NCI-H345 (cell line): ENCODE results near the gene CLPTM1.
"Not testable (repeated sequence)": the region's sequence is repeated elsewhere in the genome, so short reads cannot be mapped to it uniquely, and the experiment has no call there.

ENCODE experiments used
- DNase-seq: peaks from one replicate; lab custom pipeline; 2025; lab: John Stamatoyannopoulos, UW

CLPTM1 gene, protein sequence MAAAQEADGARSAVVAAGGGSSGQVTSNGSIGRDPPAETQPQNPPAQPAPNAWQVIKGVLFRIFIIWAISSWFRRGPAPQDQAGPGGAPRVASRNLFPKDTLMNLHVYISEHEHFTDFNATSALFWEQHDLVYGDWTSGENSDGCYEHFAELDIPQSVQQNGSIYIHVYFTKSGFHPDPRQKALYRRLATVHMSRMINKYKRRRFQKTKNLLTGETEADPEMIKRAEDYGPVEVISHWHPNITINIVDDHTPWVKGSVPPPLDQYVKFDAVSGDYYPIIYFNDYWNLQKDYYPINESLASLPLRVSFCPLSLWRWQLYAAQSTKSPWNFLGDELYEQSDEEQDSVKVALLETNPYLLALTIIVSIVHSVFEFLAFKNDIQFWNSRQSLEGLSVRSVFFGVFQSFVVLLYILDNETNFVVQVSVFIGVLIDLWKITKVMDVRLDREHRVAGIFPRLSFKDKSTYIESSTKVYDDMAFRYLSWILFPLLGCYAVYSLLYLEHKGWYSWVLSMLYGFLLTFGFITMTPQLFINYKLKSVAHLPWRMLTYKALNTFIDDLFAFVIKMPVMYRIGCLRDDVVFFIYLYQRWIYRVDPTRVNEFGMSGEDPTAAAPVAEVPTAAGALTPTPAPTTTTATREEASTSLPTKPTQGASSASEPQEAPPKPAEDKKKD

DNA sequence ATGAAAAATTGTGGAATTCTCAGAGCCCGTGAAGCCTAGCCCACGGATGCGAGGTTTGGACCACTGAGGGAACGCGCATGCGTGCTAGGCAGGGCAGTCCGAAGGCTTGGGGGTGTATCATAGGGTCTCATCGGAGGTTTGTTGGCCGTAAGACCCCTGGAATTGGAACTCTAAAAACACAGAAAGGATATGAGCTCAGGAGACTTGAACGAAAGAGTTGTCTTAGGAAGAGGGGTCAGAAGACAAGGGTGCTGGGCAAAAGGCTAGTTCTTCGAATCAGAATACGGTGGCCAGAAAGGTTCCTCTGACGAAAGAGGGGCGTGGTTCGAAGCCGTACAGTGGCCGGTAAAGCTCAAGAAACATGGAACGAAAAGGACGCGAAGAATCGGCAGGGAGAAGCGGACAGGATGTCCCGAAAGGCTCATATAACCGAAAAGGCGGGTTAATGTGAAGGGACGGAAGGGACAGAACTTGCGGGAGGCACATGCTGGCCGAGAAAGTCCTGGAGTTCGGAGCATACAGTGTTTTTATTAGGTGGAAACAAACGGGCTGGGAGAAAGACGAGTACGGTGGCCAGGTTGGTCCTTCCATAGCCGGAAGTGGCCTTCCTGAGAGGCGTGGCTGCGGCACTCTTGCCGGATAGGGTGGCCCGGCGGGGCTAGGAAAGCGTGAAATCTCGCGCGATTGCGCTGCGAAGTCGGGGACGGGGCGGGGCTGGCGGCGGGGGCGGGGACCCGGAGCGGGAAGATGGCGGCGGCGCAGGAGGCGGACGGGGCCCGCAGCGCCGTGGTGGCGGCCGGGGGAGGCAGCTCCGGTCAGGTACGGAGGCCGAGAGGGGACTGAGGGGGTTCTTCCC lies at the start of gene CLPTM1:
CLPTM1 (plus strand) TSS at position 732 of the 856 bp plus-strand sequence; CDS start at position 748, 16 bp downstream.
- DNase-seq: peak; percentile 95

DNA sequence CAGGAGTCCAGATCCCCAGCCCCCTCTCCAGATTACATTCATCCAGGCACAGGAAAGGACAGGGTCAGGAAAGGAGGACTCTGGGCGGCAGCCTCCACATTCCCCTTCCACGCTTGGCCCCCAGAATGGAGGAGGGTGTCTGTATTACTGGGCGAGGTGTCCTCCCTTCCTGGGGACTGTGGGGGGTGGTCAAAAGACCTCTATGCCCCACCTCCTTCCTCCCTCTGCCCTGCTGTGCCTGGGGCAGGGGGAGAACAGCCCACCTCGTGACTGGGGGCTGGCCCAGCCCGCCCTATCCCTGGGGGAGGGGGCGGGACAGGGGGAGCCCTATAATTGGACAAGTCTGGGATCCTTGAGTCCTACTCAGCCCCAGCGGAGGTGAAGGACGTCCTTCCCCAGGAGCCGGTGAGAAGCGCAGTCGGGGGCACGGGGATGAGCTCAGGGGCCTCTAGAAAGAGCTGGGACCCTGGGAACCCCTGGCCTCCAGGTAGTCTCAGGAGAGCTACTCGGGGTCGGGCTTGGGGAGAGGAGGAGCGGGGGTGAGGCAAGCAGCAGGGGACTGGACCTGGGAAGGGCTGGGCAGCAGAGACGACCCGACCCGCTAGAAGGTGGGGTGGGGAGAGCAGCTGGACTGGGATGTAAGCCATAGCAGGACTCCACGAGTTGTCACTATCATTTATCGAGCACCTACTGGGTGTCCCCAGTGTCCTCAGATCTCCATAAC lies 49.6 kb upstream of the CLPTM1 start, which contains the start of gene APOE:
APOE (plus strand) TSS at position 360 of the 724 bp plus-strand sequence. CDS start 829 bp downstream, outside the sequence.
- peak; percentile 21 for DNase-seq

DNA sequence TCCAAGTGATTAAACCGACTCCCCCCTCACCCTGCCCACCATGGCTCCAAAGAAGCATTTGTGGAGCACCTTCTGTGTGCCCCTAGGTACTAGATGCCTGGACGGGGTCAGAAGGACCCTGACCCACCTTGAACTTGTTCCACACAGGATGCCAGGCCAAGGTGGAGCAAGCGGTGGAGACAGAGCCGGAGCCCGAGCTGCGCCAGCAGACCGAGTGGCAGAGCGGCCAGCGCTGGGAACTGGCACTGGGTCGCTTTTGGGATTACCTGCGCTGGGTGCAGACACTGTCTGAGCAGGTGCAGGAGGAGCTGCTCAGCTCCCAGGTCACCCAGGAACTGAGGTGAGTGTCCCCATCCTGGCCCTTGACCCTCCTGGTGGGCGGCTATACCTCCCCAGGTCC lies 47.6 kb upstream of the CLPTM1 start:
- DNase-seq: no peak

DNA sequence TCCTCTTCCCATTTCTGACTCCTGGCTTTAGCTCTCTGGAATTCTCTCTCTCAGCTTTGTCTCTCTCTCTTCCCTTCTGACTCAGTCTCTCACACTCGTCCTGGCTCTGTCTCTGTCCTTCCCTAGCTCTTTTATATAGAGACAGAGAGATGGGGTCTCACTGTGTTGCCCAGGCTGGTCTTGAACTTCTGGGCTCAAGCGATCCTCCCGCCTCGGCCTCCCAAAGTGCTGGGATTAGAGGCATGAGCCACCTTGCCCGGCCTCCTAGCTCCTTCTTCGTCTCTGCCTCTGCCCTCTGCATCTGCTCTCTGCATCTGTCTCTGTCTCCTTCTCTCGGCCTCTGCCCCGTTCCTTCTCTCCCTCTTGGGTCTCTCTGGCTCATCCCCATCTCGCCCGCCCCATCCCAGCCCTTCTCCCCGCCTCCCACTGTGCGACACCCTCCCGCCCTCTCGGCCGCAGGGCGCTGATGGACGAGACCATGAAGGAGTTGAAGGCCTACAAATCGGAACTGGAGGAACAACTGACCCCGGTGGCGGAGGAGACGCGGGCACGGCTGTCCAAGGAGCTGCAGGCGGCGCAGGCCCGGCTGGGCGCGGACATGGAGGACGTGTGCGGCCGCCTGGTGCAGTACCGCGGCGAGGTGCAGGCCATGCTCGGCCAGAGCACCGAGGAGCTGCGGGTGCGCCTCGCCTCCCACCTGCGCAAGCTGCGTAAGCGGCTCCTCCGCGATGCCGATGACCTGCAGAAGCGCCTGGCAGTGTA lies 46.9 kb upstream of the CLPTM1 start:
- no peak for DNase-seq

DNA sequence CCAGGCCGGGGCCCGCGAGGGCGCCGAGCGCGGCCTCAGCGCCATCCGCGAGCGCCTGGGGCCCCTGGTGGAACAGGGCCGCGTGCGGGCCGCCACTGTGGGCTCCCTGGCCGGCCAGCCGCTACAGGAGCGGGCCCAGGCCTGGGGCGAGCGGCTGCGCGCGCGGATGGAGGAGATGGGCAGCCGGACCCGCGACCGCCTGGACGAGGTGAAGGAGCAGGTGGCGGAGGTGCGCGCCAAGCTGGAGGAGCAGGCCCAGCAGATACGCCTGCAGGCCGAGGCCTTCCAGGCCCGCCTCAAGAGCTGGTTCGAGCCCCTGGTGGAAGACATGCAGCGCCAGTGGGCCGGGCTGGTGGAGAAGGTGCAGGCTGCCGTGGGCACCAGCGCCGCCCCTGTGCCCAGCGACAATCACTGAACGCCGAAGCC lies 46.3 kb upstream of the CLPTM1 start:
- DNase-seq: no peak

DNA sequence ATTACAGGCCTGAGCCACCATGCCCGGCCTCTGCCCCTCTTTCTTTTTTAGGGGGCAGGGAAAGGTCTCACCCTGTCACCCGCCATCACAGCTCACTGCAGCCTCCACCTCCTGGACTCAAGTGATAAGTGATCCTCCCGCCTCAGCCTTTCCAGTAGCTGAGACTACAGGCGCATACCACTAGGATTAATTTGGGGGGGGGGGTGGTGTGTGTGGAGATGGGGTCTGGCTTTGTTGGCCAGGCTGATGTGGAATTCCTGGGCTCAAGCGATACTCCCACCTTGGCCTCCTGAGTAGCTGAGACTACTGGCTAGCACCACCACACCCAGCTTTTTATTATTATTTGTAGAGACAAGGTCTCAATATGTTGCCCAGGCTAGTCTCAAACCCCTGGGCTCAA lies 45.4 kb upstream of the CLPTM1 start:
- DNase-seq: no peak

DNA sequence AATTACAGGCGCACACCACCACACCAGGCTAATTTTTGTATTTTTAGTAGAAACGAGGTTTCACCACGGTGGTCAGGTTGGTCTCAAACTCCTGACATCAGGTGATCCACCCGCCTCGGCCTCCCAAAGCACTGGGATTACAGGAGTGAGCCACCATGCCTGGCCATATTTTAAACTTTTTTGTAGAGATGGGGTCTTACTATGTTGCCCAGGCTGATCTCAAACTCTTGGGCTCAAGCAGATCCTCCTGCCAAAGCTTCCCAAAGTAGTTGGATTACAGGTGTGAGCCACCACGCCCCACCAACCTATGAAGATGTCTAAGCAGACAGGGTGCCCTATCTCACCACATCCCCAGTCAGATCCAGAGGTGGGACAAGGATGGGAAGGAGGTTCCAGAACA lies 43.3 kb upstream of the CLPTM1 start:
- DNase-seq: not testable (repeated sequence)

DNA sequence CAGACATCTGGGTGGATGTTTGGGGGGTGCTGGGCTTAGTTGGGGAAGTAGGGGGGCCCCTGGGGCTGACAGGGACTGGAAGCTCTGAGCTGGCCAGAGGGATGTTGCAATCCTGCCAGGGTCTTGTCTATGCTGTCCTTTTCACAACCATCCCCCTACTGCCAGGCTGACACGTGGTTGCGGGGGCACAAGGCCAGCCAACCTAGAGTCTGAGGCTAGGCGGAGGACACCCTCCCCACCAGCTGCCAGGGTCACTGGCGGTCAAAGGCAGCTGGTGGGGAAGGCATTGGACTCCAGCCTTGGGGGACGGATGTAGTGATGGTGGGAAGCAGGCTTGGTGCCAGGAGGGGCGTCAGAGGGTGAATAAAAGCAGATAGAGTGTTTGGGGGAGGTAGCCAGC lies 42.3 kb upstream of the CLPTM1 start:
- DNase-seq: no peak

DNA sequence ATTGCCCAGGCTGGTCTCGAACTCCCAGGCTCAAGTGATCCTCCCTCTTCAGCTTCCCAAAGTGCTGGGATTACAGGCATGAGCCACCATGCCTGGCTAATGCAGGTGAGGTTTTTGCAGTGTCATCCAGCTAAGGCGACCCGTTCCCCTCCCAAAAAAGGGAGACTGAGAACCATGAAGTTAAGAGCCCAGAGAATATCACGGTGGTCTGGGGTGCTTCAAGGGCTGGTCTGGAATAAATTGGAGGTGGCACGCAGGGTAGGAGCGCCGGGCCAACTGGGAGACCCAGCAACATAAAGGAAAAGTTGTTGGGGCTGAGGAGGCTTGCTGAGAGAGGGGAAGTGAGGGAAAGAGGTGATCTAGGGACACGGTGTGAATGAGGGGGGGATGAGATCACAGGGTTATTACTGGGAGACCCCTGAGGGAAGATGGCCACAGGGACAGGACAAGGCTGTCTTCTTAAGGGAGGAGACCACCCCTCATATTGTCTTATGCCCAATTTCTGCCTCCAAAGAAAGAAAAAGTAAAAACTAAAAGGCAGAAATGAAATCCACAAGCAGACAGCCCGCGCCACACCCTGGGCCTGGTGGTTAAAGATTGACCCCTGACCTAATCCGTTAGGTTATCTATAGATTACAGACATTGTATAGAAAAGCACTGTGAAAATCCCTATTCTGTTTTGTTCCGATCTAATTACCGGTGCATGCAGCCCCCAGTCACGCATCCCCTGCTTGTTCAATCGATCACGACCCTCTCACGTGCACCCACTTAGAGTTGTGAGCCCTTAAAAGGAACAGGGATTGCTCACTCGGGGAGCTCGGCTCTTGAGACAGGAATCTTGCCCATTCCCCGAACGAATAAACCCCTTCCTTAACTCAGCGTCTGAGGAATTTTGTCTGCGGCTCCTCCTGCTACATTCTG lies 41.4 kb upstream of the CLPTM1 start:
- not testable (repeated sequence) for DNase-seq

DNA sequence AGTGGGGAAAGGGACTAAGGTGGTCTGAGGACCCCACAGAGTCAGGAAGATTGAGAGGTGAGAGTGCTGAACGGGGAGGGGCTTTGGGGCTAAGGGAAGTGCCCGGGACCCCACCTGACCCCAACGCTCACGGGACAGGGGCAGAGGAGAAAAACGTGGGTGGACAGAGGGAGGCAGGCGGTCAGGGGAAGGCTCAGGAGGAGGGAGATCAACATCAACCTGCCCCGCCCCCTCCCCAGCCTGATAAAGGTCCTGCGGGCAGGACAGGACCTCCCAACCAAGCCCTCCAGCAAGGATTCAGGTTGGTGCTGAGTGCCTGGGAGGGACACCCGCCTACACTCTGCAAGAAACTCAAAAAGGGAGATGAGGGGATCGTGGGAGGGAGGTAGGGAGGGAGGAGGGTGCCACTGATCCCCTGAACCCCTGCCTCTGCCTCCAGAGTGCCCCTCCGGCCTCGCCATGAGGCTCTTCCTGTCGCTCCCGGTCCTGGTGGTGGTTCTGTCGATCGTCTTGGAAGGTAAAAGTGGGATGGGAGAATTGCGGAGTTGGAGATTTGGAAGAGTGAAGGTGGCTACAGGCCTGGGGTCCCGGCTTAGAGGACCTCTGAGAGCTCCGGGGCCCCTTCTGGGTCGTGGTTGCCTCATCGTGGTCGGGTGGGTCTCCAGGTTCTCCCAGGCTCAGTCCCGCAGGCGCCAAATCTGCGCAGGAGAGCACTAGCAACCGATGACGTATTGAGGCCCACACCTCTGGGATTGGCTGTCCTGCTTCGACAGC lies 40.6 kb upstream of the CLPTM1 start, which contains the start of gene APOC1:
APOC1 (plus strand) TSS at position 176 of the 774 bp plus-strand sequence; CDS start at position 460, 284 bp downstream.
- peak; percentile 83 for DNase-seq

DNA sequence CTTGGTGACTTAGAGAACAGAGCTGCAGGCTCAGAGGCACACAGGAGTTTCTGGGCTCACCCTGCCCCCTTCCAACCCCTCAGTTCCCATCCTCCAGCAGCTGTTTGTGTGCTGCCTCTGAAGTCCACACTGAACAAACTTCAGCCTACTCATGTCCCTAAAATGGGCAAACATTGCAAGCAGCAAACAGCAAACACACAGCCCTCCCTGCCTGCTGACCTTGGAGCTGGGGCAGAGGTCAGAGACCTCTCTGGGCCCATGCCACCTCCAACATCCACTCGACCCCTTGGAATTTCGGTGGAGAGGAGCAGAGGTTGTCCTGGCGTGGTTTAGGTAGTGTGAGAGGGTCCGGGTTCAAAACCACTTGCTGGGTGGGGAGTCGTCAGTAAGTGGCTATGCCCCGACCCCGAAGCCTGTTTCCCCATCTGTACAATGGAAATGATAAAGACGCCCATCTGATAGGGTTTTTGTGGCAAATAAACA lies 30.9 kb upstream of the CLPTM1 start:
- no peak for DNase-seq

DNA sequence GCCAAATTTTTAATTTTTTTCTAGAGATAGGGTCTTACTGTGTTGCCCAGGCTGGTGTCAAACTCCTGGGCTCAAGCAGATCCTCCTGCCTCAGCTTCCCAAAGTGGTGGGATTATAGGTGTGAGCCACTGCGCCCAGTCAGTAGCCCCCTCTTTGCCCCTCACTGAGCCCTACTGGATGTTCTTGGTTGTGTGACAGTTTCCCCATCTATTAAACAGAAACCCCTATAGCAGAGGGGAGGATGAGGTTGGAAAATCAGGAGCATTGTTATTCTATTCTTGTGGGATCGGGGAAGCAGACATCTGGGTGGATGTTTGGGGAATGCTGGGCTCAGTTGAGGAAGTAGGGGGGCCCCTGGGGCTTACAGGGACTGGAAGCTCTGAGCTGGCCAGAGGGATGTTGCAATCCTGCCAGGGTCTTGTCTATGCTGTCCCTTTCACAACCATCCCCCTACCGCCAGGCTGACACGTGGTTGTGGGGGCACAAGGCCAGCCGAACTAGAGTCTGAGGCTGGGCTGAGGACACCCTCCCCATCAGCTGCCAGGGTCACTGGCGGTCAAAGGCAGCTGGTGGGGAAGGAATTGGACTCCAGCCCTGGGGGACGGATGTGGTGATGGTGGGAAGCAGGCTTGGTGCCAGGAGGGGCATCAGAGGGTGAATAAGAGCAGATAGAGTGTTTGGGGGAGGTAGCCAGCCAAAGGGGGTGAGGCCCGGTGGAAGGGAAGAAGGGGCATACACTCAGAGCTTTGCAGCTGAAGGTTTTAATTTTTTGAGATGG lies 29.9 kb upstream of the CLPTM1 start:
- DNase-seq: no peak

DNA sequence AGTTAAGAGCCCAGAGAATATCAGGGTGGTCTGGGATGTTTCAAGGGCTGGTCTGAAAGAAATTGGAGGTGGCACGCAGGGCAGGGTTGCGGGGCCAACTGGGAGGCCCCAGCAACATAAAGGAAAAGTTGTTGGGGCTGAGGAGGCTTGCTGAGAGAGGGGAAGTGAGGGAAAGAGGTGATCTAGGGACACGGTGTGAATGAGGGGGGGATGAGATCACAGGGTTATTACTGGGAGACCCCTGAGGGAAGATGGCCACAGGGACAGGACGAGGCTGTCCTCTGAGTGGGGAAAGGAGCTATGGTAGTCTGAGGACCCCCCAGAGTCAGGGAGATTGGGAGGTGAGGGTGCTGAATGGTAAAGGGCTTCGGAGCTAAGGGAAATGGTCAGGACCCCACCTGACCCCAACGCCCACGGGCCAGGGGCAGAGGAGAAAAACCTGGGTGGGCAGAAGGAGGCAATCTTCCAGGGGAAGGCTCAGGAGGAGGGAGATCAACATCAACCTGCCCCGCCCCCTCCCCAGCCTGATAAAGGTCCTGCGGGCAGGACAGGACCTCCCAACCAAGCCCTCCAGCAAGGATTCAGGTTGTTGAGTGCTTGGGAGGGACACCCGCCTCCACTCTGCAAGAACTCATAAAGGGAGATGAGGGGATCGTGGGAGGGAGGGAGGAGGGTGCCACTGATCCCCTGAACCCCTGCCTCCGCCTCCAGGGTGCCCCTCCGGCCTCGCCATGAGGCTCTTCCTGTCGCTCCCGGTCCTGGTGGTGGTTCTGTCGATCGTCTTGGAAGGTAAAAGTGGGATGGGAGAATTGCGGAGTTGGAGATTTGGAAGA lies 28.7 kb upstream of the CLPTM1 start:
- not testable (repeated sequence) for DNase-seq

DNA sequence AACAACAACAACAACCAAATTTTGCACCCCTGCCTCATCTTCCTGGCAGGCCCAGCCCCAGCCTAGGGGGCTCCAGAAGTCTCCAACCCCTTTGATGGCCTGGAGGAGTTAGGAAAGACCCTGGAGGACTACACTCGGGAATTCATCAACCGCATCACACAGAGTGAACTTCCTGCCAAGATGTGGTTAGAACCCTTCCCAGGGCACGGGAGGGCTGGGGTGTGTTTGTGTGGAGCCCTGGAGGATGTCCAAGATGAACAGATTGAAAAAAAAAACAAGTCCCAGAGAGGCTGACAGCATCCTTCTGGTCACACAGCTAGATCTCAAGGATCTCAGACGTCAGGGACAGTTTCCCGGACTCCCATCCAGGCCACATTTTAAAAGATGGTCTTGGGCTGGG lies 27.4 kb upstream of the CLPTM1 start:
- no peak for DNase-seq

DNA sequence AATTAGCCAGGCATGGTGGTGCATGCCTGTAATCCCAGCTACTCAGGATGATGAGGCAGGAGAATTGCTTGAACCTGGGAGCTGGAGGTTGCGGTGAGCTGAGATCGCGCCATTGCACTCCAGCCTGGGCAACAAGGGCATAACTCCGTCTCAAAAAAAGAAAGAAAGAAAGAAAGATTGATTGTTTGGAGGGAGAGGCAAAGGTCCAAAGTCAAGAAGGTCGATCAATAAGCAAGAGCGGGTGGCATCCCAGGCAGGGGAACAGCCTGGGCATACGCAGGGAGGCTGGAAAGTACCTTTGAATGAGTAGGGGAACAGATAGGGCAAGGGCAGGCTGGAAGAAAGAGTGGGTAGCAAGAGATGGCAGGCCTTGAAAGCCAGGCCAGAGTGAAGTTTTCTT lies 25.1 kb upstream of the CLPTM1 start:
- DNase-seq: no peak

DNA sequence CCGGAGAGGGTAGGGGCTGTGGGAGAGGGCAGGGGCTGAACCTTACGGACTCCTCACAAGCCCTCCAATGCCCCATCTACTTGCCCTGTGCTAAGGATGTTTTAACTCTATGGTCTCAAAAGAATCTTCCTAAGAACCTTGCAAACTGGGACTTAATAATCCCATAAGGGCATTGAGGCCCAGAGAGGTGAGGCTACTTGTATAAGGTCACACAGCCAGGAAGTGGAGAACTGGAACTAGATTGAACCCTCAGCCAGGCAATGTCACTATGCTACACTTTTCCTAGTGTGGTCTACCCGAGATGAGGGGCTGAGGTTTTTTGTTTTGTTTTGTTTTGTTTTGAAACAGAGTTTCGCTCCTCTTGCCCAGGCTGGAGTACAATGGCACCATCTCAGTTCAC lies 23.6 kb upstream of the CLPTM1 start:
- DNase-seq: no peak

DNA sequence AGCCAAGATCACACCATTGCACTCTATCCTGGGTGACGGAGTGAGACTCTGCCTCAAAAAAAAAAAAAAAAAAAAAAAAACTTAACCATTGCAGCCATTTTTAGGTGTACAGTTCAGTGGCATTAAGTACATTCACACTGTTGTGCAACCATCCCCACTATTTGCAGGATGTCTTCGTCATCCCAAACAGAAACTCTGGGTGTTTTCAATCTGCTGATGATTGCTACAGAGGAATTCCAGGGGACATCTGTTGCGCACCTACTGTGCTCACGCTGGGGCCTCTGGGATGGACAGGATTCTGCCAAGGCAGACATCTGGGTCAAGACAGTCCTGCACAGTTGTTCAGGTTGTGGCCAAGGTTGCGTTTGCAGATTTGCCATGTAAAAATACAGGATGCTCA lies 15.5 kb upstream of the CLPTM1 start:
- DNase-seq: no peak
